HEK293T (cell line): Measurements from ENCODE around the gene DROSHA.

Experiments
- CTCF ChIA-PET: fragments of 350-600 bp; formaldehyde crosslinking; extraction: SDS; loops from one replicate; lab custom pipeline; 2021; ENCODE audit warnings: antibody characterized with exemption, inconsistent platforms; lab: Yijun Ruan, JAX
- POLR2A ChIA-PET: fragments of 350-600 bp; formaldehyde crosslinking; extraction: SDS; loops from one replicate; lab custom pipeline; 2020; ENCODE audit warnings: antibody characterized with exemption, inconsistent platforms; lab: Yijun Ruan, JAX
- DNase-seq: peaks from one replicate; pipeline ENCODE4 v3.0.0; 2012; ENCODE audit warnings: mixed read lengths; ENCODE audit errors: extremely low spot score
- ARNT ChIP-seq: fragments of 450-650 bp; IDR thresholded peaks from 2 replicates; pipeline ENCODE4 v1.6.1; 2017; ENCODE audit warnings: mild to moderate bottlenecking
- BHLHE40 ChIP-seq: fragments of 450-650 bp; IDR thresholded peaks from 2 replicates; pipeline ENCODE4 v1.6.1; 2016; ENCODE audit warnings: mild to moderate bottlenecking, moderate library complexity, borderline replicate concordance
- CTBP1 ChIP-seq: fragments of 450-650 bp; IDR thresholded peaks from 2 replicates; pipeline ENCODE4 v1.6.1; 2016; ENCODE audit warnings: borderline replicate concordance
- ELF4 ChIP-seq: fragments of 450-650 bp; IDR thresholded peaks from 2 replicates; pipeline ENCODE4 v1.6.1; 2017; ENCODE audit warnings: antibody characterized with exemption
- FOXA1 ChIP-seq: fragments of 450-650 bp; IDR thresholded peaks from 2 replicates; pipeline ENCODE4 v1.6.1; 2016; ENCODE audit warnings: mild to moderate bottlenecking
- FOXK2 ChIP-seq: fragments of 450-650 bp; IDR thresholded peaks from 2 replicates; pipeline ENCODE4 v1.6.1; 2016; ENCODE audit warnings: mild to moderate bottlenecking
- FOXM1 ChIP-seq: fragments of 450-650 bp; IDR thresholded peaks from 2 replicates; pipeline ENCODE4 v1.6.1; 2017; ENCODE audit warnings: mild to moderate bottlenecking, borderline replicate concordance
- HDGF ChIP-seq: fragments of 450-650 bp; IDR thresholded peaks from 2 replicates; pipeline ENCODE4 v1.6.1; 2017; ENCODE audit warnings: antibody characterized with exemption, borderline replicate concordance
- L3MBTL2 ChIP-seq: fragments of 450-650 bp; conservative IDR thresholded peaks from 2 replicates; pipeline ENCODE4 v1.6.1; 2016; ENCODE audit warnings: mild to moderate bottlenecking
- LEF1 ChIP-seq: fragments of 450-650 bp; IDR thresholded peaks from 2 replicates; pipeline ENCODE4 v1.6.1; 2017; ENCODE audit warnings: mild to moderate bottlenecking, borderline replicate concordance
- NFRKB ChIP-seq: fragments of 450-650 bp; IDR thresholded peaks from 2 replicates; pipeline ENCODE4 v1.6.1; 2016; ENCODE audit warnings: mild to moderate bottlenecking, moderate library complexity
- PKNOX1 ChIP-seq: fragments of 450-650 bp; IDR thresholded peaks from 2 replicates; pipeline ENCODE4 v1.6.1; 2016
- SP1 ChIP-seq: fragments of 450-650 bp; IDR thresholded peaks from 2 replicates; pipeline ENCODE4 v1.6.1; 2017
- SUZ12 ChIP-seq: fragments of 450-650 bp; IDR thresholded peaks from 2 replicates; pipeline ENCODE4 v1.6.1; 2016; ENCODE audit warnings: mild to moderate bottlenecking
- TARDBP ChIP-seq: fragments of 450-650 bp; IDR thresholded peaks from 2 replicates; pipeline ENCODE4 v1.6.1; 2016
- ZNF384 ChIP-seq: fragments of 450-650 bp; IDR thresholded peaks from 2 replicates; pipeline ENCODE4 v1.6.1; 2016

Gene DROSHA

DNA sequence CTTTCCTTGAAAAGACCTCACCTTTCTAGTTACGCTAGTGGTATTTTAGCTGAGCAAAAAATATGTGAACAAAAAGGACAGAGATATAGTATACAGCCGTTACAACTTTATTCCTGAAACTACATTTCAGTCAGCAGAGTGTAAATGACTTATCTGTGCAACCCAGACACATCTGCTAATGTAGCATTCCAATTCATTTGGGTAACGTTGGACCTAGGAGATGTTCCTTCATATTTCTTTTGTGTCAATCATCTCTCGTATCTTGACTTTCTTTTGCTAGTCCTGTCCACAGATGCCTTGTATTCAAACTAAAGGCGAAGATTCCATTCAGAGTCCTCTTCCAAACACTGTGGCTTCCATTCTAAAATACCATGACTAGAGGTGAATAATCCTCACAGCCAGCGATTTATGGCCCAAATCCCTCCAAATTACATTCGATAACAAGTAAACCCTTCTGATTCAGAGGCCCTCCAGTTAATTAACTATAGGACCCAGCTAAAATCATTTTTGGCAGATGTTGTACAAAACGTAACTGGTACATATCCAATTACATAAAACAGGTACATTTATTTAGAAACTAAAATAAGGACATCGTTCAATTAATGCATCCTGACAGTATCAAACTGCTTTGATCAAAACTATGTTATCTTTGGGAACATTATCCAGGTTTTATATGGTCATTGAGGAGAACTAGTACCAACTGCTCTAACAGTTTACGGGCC lies 155.7 kb downstream of the DROSHA start:
- TF ChIP-seq ELF4 = no peak
- TF ChIP-seq NFRKB = no peak
- no peak for TF ChIP-seq BHLHE40
- TF ChIP-seq FOXK2 = no peak
- no peak for TF ChIP-seq HDGF
- TF ChIP-seq CTBP1 = no peak
- TF ChIP-seq PKNOX1 = no peak
- CTCF ChIA-PET = no interaction called here
- POLR2A ChIA-PET = no interaction called here
- no peak for DNase-seq

GRCh38 chr5:31372124-31372523 lies 159.8 kb downstream of the DROSHA start:
- DNase-seq = no peak

GRCh38 chr5:31366941-31367340 lies 165.0 kb downstream of the DROSHA start:
- DNase-seq = no peak
- TF ChIP-seq CTBP1 = no peak
- POLR2A ChIA-PET = no interaction called here
- CTCF ChIA-PET = no interaction called here

More at GRCh38 chr5:31372124-31372523, 159.8 kb downstream of the DROSHA start:
- TF ChIP-seq ZNF384 (no peak), L3MBTL2 (no peak), TARDBP (no peak), FOXK2 (no peak), ELF4 (no peak), FOXA1 (no peak), ARNT (no peak), HDGF (no peak), PKNOX1 (no peak), BHLHE40 (no peak)
- ChIA-PET CTCF (no interaction called here), POLR2A (no interaction called here)

- ChIA-PET POLR2A (no interaction called here), CTCF (no interaction called here)
- DNase-seq = no peak
- TF ChIP-seq ARNT = no peak
- TF ChIP-seq CTBP1 = no peak
- TF ChIP-seq SP1 = no peak
- no peak for TF ChIP-seq LEF1
- no peak for TF ChIP-seq L3MBTL2
- no peak for TF ChIP-seq TARDBP
- TF ChIP-seq HDGF = no peak
- TF ChIP-seq FOXA1 = no peak
- no peak for TF ChIP-seq SUZ12
- no peak for TF ChIP-seq FOXK2
- TF ChIP-seq PKNOX1 = no peak
- no peak for TF ChIP-seq BHLHE40
- no peak for TF ChIP-seq FOXM1
- no peak for TF ChIP-seq ELF4
- TF ChIP-seq NFRKB = no peak
- TF ChIP-seq ZNF384 = no peak
Observed at GRCh38 chr5:31365776-31366175, 166.1 kb downstream of the DROSHA start.

- POLR2A ChIA-PET = no interaction called here
- CTCF ChIA-PET = no interaction called here
- no peak for DNase-seq
- TF ChIP-seq L3MBTL2 (no peak), ARNT (no peak), ZNF384 (no peak)
Observed at GRCh38 chr5:31364881-31365636, 166.8 kb downstream of the DROSHA start.

GRCh38 chr5:31362931-31363568 lies 168.8 kb downstream of the DROSHA start:
- CTCF ChIA-PET = interaction anchor here (0.5 kb wide), 1 partner anchor 43 kb away, joined by 5 read pairs; no protein-coding TSS in a partner anchor
- POLR2A ChIA-PET = no interaction called here
- no peak for DNase-seq
- TF ChIP-seq CTBP1 (no peak), FOXK2 (no peak), ZNF384 (no peak), SUZ12 (no peak), L3MBTL2 (no peak), ELF4 (no peak), PKNOX1 (no peak), NFRKB (no peak), ARNT (no peak), SP1 (no peak), FOXM1 (no peak), HDGF (no peak), LEF1 (no peak), TARDBP (no peak), FOXA1 (no peak), BHLHE40 (no peak)
